D341Med (cell line): Measurements from ENCODE around the gene SPATA6L.

ENCODE experiments used
- DNase-seq: peaks from one replicate; pipeline ENCODE4 v3.0.0; 2012; ENCODE audit warnings: low spot score

Gene SPATA6L

GRCh38 chr9:4548811-4549725, 117.2 kb downstream of the SPATA6L start:
- DNase-seq: peak; percentile 69
